ENCODE data around the gene KRTAP5-9.

Gene KRTAP5-9

DNA sequence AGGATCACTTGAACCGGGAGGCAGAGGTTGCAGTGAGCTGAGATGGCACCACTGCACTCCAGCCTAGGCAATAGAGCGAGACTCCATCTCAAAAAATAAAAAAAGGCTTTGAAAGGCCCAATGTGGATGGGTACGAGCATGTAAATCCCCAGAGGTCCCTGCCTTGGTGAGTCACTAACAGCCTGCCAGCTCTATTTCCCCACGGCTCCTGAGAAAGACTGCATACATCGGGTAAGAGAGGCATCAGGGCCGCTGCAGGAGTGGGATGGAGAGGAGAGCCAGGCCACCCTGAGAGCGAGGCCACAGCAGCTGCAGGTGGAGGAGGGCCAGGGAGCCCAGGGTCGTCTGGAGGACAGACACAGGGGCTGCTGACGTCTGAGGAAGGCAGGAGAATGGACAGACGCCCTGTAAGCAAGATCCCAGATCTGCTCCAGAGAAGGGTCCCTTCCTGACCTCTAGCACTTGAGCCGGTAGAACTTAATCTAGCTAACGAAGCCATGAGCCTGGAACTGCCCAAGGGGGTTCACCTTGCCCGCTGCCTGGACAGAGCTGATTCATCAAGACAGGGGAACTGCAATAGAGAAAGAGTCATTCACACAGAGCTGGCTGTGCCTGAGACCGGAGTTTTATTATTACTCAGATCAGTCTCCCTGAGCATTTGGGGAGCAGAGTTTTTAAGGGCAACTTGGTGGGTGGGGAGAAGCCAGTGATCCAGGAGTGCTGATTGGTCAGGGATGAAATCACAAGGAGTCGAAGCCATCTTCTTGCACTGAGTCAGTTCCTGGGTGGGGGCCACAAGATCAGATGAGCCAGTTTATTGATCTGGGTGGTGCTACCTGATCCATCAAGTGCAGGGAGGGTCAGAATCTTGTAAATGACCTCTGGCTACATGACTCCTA, 5.1 kb upstream of the KRTAP5-9 start:
- no peak for TF ChIP-seq TAF1 (IDR thresholded peaks at IDR 0.05; ENCODE audit: borderline replicate concordance, insufficient read depth, low read length)
- TF ChIP-seq, protein P1, sequence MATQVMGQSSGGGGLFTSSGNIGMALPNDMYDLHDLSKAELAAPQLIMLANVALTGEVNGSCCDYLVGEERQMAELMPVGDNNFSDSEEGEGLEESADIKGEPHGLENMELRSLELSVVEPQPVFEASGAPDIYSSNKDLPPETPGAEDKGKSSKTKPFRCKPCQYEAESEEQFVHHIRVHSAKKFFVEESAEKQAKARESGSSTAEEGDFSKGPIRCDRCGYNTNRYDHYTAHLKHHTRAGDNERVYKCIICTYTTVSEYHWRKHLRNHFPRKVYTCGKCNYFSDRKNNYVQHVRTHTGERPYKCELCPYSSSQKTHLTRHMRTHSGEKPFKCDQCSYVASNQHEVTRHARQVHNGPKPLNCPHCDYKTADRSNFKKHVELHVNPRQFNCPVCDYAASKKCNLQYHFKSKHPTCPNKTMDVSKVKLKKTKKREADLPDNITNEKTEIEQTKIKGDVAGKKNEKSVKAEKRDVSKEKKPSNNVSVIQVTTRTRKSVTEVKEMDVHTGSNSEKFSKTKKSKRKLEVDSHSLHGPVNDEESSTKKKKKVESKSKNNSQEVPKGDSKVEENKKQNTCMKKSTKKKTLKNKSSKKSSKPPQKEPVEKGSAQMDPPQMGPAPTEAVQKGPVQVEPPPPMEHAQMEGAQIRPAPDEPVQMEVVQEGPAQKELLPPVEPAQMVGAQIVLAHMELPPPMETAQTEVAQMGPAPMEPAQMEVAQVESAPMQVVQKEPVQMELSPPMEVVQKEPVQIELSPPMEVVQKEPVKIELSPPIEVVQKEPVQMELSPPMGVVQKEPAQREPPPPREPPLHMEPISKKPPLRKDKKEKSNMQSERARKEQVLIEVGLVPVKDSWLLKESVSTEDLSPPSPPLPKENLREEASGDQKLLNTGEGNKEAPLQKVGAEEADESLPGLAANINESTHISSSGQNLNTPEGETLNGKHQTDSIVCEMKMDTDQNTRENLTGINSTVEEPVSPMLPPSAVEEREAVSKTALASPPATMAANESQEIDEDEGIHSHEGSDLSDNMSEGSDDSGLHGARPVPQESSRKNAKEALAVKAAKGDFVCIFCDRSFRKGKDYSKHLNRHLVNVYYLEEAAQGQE (IDR thresholded peaks at IDR 0.05; ENCODE audit: insufficient read depth in 1 of 2, low read depth in 2 of 2, low read length in 2 of 2) = no peak
- no peak for TF ChIP-seq POLR2AphosphoS5 (IDR thresholded peaks at IDR 0.05; ENCODE audit: low read depth, low read length)
- TF ChIP-seq FOXP2 (optimal IDR thresholded peaks at IDR 0.05; ENCODE audit: borderline replicate concordance, extremely low read depth, extremely low read length, insufficient read depth) = no peak
- TF ChIP-seq SIN3A (IDR thresholded peaks at IDR 0.05; ENCODE audit: borderline replicate concordance, insufficient read depth, low read length) = no peak

DNA sequence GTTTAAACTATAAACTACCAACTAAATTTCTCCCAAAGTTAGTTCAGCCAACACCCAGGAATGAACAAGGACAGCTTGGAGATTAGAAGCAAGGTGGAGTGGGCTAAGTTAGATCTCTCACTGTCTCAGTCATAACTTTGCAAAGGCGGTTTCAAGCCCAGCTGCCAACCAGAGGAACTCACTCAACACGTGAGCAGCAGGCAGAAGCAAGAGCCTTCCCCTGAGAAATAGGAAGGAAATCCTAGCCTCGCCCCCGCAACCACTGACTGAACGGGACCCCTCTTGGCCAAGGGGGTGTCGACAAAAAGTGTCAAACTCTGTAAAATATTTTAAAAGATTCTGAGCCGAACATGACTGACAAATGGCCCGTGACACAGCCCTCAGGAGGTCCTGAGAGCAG, 4.4 kb upstream of the KRTAP5-9 start:
- TF ChIP-seq SIN3A (IDR thresholded peaks at IDR 0.05; ENCODE audit: borderline replicate concordance, insufficient read depth, low read length) = no peak
- no peak for TF ChIP-seq FOXP2 (optimal IDR thresholded peaks at IDR 0.05; ENCODE audit: borderline replicate concordance, extremely low read depth, extremely low read length, insufficient read depth)
- TF ChIP-seq TAF1 (IDR thresholded peaks at IDR 0.05; ENCODE audit: borderline replicate concordance, insufficient read depth, low read length) = no peak
- TF ChIP-seq, protein P1 (IDR thresholded peaks at IDR 0.05; ENCODE audit: insufficient read depth in 1 of 2, low read depth in 2 of 2, low read length in 2 of 2) = no peak
- TF ChIP-seq POLR2AphosphoS5 (IDR thresholded peaks at IDR 0.05; ENCODE audit: low read depth, low read length) = no peak

DNA sequence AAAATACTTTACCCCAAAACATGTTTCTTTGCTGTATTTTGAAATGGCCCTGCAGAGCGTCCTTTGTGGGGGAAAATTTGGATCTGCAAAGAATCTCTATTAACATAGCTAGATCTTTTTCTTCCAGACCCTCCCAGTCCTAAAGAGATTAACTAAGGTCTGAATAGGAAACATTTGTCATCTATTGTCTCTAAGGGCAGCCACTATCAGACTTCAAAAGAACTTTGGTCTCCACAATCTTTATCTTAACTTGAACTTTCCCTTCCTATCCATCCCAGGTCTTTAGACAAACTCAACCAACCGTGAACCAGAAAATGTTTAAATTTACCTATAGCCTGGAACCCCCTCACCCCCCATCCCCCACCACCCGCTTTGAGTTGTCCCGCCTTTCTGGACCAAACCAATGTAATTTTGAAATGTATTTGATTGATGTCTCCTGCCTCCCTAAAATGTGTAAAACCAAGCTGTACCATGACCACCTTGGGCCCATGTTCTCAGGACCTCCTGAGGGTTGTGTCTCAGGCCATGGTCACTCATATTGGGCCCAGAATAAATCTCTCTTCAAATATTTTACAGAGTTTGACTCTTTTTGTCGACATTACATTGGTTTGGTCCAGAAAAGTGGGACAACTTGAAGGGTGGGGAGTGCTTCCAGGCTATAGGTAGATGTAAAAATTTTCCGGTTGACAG, 3.5 kb upstream of the KRTAP5-9 start:
- TF ChIP-seq FOXP2 (optimal IDR thresholded peaks at IDR 0.05; ENCODE audit: borderline replicate concordance, extremely low read depth, extremely low read length, insufficient read depth) = no peak
- no peak for TF ChIP-seq SIN3A (IDR thresholded peaks at IDR 0.05; ENCODE audit: borderline replicate concordance, insufficient read depth, low read length)
- TF ChIP-seq, protein P1 (IDR thresholded peaks at IDR 0.05; ENCODE audit: insufficient read depth in 1 of 2, low read depth in 2 of 2, low read length in 2 of 2) = no peak
- no peak for TF ChIP-seq TAF1 (IDR thresholded peaks at IDR 0.05; ENCODE audit: borderline replicate concordance, insufficient read depth, low read length)
- TF ChIP-seq POLR2AphosphoS5 (IDR thresholded peaks at IDR 0.05; ENCODE audit: low read depth, low read length) = no peak

DNA sequence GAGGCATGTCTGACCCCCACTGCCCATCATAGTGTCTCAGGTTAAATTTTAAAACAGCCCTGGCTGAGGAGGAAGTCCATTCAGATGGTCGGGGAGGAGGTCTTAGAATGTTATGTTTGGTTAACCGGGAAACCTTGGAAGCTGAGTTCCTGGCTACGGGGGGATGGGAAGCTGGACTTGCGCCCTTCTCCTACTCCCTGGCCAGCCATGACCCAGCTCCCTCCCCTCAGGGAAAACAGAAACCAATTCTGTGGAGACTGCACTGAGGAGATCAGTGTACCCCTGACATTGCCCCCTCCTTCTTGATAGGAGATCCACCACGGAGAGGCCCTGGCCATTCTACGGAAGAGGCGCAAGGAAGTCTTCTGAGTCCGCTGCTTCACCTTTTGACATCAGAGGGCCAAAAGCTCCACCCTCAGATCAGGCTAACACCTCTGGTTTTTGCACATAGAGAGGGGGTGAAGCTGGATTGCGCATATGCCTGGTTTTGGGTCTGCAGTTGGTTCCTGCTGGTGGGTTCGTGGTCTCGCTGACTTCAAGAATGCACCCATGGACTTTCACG, 2.7 kb upstream of the KRTAP5-9 start:
- TF ChIP-seq TAF1 (IDR thresholded peaks at IDR 0.05; ENCODE audit: borderline replicate concordance, insufficient read depth, low read length) (no peak), POLR2AphosphoS5 (IDR thresholded peaks at IDR 0.05; ENCODE audit: low read depth, low read length) (no peak), FOXP2 (optimal IDR thresholded peaks at IDR 0.05; ENCODE audit: borderline replicate concordance, extremely low read depth, extremely low read length, insufficient read depth) (no peak), SIN3A (IDR thresholded peaks at IDR 0.05; ENCODE audit: borderline replicate concordance, insufficient read depth, low read length) (no peak)
- TF ChIP-seq, protein P1 (IDR thresholded peaks at IDR 0.05; ENCODE audit: insufficient read depth in 1 of 2, low read depth in 2 of 2, low read length in 2 of 2) = no peak

All from PFSK-1 (cell line).